GM12865 (cell line): ENCODE results near the gene PDCD6IP.

ENCODE experiments used
- DNase-seq: peaks from one replicate; pipeline ENCODE4 v3.0.0; 2010; ENCODE audit warnings: low read depth
- H3K4me3 ChIP-seq: 2 replicates; pipeline ENCODE4 v1.5.1; 2011; ENCODE audit warnings: mild to moderate bottlenecking, low read depth, low read length, control low read depth
- TF ChIP-seq, protein P1 (sequence below): IDR thresholded peaks from 2 replicates; pipeline ENCODE4 v1.5.1; 2011; ENCODE audit warnings: low read length, control low read depth, low read depth, inconsistent platforms; ENCODE audit not compliant: insufficient read depth; ENCODE audit errors: missing control alignments

Gene PDCD6IP

DNA sequence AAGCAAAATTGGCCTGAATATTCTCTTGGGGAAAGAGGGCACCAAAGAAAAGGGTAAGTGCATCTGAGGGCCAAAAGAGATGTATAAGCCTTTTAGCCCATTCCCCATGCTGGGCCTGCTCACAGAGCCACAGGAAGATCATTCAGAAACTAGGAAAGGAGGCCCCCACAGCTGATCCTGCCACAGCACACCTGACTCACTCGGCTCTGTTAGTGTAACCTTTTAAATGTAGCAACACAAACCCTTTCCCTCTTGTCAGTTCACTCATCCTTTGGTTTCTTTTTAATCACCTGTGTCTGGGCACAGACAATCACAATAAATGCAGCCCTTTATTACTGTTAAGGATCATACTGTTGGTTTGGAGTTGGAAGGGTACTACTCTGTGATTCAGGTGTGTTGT lies 69.9 kb downstream of the PDCD6IP start:
- TF ChIP-seq, protein P1, sequence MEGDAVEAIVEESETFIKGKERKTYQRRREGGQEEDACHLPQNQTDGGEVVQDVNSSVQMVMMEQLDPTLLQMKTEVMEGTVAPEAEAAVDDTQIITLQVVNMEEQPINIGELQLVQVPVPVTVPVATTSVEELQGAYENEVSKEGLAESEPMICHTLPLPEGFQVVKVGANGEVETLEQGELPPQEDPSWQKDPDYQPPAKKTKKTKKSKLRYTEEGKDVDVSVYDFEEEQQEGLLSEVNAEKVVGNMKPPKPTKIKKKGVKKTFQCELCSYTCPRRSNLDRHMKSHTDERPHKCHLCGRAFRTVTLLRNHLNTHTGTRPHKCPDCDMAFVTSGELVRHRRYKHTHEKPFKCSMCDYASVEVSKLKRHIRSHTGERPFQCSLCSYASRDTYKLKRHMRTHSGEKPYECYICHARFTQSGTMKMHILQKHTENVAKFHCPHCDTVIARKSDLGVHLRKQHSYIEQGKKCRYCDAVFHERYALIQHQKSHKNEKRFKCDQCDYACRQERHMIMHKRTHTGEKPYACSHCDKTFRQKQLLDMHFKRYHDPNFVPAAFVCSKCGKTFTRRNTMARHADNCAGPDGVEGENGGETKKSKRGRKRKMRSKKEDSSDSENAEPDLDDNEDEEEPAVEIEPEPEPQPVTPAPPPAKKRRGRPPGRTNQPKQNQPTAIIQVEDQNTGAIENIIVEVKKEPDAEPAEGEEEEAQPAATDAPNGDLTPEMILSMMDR: no peak
- H3K4me3 ChIP-seq: no peak overlapping the region
- no peak for DNase-seq

DNA sequence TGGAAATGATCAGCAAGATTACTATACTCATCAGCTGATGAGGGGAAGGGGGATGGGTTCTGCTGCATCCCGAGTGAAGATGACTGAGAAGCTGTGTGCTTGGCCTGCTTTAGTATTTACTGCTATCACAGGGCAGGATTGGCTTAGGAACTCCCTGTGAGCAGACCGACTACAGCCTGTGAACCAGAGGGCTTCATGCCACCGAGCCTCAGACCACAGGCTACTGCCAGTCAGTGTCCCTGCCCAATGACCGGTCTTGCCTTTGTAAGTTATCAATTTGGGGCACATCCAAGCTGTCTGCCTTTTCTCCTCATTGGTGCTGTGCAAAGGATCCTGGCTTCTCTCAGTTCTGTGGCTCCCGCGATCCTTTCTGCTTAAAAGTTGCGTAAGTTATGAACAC lies 71.5 kb downstream of the PDCD6IP start:
- H3K4me3 ChIP-seq: no peak overlapping the region
- TF ChIP-seq, protein P1: no peak
- no peak for DNase-seq

GRCh38 chr3:33874815-33875214 lies 76.4 kb downstream of the PDCD6IP start:
- H3K4me3 ChIP-seq: no peak overlapping the region
- DNase-seq: no peak
- TF ChIP-seq, protein P1: no peak

GRCh38 chr3:33875680-33876079 lies 77.2 kb downstream of the PDCD6IP start:
- no peak for DNase-seq
- no peak overlapping the region for H3K4me3 ChIP-seq
- TF ChIP-seq, protein P1: no peak

DNA sequence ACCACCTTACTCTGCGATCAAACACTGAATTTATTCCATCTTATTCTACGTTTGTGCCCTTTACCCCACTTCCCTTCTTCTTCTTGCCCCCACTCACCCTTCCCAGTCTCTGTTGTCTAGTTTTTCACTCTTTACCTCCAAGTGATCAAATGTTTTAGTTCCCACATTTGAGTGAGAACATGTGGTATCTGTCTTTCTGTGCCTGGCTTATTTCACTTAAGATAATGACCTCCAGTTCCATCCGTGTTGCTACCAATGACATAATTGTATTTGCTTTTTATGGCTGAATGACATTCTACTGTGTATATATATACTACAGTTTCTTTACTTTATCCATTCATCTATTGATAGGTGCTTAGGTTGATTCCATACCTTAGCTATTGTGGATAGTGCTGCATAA lies 78.8 kb downstream of the PDCD6IP start:
- DNase-seq: no peak
- TF ChIP-seq, protein P1: no peak

GRCh38 chr3:33879540-33879939 lies 81.1 kb downstream of the PDCD6IP start:
- DNase-seq: no peak
- TF ChIP-seq, protein P1: no peak

More for the DNA sequence above, 78.8 kb downstream of the PDCD6IP start:
- H3K4me3 ChIP-seq: no peak overlapping the region

GRCh38 chr3:33881156-33882064 lies 83.0 kb downstream of the PDCD6IP start:
- TF ChIP-seq, protein P1: no peak
- no peak for DNase-seq
- no peak overlapping the region for H3K4me3 ChIP-seq

More at GRCh38 chr3:33879540-33879939, 81.1 kb downstream of the PDCD6IP start:
- no peak overlapping the region for H3K4me3 ChIP-seq
